ENCODE measurements around the gene CASP2. TPM values are rescaled to one million over a fixed set of nuclear protein-coding genes. Genes with fewer than 3 reads are reported as not detected.

CASP2 gene
- total and polyA plus RNA-seq, 2 of the 13 experiments (the other 11 are each of a cell fraction or from before 2014, with no cell fraction given), result 10.2 to 13.7 TPM

DNA sequence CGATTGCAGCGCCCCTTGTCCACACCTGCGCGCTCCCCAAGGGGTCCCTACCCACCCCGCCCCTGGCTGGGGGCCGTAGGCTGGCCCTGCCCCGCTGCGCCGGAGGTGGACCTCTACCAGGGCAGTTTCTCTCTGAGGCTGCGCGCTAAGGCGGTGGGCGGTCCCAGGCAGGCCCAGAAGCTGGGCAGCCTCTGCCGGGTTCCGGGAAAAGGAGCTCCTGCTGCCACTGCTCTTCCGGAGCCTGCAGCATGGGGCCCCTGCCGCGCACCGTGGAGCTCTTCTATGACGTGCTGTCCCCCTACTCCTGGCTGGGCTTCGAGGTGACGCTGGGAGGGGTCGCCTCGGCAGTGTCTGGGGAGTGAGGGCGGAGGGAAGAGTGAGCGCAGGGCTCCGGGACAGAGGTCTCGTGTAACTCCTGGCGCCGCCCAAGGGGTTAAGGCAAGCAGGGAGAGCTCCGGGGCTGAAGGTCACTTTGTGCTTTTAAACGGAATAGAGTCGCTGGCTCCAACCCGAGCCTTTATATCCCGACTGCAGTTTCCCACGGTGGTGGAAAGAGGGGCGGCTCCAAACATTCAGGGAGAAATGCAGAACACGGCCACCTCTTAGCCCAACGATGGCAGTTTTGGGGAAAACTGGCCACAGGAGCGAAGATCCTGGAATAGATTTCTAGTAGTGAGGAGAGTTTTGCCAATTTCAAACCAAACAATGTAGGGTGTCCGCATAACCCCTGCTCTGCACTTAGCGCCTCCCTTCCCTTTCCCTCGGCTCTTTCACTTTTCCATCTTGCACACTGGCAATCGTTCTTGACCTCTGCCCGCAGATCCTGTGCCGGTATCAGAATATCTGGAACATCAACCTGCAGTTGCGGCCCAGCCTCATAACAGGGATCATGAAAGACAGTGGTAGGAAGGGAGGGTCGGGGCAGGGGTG lies 24.6 kb upstream of the CASP2 start, which contains the start of gene GSTK1 (continued):
- TF ChIP-seq, protein P1, sequence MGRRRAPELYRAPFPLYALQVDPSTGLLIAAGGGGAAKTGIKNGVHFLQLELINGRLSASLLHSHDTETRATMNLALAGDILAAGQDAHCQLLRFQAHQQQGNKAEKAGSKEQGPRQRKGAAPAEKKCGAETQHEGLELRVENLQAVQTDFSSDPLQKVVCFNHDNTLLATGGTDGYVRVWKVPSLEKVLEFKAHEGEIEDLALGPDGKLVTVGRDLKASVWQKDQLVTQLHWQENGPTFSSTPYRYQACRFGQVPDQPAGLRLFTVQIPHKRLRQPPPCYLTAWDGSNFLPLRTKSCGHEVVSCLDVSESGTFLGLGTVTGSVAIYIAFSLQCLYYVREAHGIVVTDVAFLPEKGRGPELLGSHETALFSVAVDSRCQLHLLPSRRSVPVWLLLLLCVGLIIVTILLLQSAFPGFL (CRISPR knock-in tag; IDR thresholded peaks at IDR 0.05), result no peak
- TF ChIP-seq KLF6 (CRISPR knock-in tag; IDR thresholded peaks at IDR 0.05), result peak; percentile 91; the same call in 1 of the 2 replicates
- TF ChIP-seq, protein P2, sequence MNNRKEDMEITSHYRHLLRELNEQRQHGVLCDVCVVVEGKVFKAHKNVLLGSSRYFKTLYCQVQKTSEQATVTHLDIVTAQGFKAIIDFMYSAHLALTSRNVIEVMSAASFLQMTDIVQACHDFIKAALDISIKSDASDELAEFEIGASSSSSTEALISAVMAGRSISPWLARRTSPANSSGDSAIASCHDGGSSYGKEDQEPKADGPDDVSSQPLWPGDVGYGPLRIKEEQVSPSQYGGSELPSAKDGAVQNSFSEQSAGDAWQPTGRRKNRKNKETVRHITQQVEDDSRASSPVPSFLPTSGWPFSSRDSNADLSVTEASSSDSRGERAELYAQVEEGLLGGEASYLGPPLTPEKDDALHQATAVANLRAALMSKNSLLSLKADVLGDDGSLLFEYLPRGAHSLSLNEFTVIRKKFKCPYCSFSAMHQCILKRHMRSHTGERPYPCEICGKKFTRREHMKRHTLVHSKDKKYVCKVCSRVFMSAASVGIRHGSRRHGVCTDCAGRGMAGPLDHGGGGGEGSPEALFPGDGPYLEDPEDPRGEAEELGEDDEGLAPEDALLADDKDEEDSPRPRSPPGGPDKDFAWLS (CRISPR knock-in tag; IDR thresholded peaks at IDR 0.05; ENCODE audit: borderline replicate concordance), result no peak
- TF ChIP-seq ZNF17 (CRISPR knock-in tag; IDR thresholded peaks at IDR 0.05), result no peak
- no peak for TF ChIP-seq SIN3B (IDR thresholded peaks at IDR 0.05; ENCODE audit: low read length)
- TF ChIP-seq RBAK (CRISPR knock-in tag; IDR thresholded peaks at IDR 0.05), result no peak
- TF ChIP-seq, protein P3, sequence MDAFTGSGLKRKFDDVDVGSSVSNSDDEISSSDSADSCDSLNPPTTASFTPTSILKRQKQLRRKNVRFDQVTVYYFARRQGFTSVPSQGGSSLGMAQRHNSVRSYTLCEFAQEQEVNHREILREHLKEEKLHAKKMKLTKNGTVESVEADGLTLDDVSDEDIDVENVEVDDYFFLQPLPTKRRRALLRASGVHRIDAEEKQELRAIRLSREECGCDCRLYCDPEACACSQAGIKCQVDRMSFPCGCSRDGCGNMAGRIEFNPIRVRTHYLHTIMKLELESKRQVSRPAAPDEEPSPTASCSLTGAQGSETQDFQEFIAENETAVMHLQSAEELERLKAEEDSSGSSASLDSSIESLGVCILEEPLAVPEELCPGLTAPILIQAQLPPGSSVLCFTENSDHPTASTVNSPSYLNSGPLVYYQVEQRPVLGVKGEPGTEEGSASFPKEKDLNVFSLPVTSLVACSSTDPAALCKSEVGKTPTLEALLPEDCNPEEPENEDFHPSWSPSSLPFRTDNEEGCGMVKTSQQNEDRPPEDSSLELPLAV (CRISPR knock-in tag; conservative IDR thresholded peaks at IDR 0.05; ENCODE audit: low read depth), result no peak
- TF ChIP-seq ZNF652 (CRISPR knock-in tag; IDR thresholded peaks at IDR 0.05; ENCODE audit: borderline replicate concordance, low read depth), result peak; percentile 95
- no peak for TF ChIP-seq ATF7 (IDR thresholded peaks at IDR 0.05)
- TF ChIP-seq ATF7 (CRISPR knock-in tag; IDR thresholded peaks at IDR 0.05), result no peak
- TF ChIP-seq SYNCRIP (IDR thresholded peaks at IDR 0.05; ENCODE audit: insufficient read depth, low read depth, low read length), result no peak
- TF ChIP-seq, protein P4, sequence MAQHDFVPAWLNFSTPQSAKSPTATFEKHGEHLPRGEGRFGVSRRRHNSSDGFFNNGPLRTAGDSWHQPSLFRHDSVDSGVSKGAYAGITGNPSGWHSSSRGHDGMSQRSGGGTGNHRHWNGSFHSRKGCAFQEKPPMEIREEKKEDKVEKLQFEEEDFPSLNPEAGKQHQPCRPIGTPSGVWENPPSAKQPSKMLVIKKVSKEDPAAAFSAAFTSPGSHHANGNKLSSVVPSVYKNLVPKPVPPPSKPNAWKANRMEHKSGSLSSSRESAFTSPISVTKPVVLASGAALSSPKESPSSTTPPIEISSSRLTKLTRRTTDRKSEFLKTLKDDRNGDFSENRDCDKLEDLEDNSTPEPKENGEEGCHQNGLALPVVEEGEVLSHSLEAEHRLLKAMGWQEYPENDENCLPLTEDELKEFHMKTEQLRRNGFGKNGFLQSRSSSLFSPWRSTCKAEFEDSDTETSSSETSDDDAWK (CRISPR knock-in tag; IDR thresholded peaks at IDR 0.05), result no peak
- no peak for TF ChIP-seq ZSCAN22 (CRISPR knock-in tag; IDR thresholded peaks at IDR 0.05)
- TF ChIP-seq ZSCAN12 (CRISPR knock-in tag; IDR thresholded peaks at IDR 0.05), result no peak; the same call in none of the 2 replicates
- peak; percentile 82 for TF ChIP-seq NKX3-1 (CRISPR knock-in tag; IDR thresholded peaks at IDR 0.05)
- TF ChIP-seq ZNF451 (CRISPR knock-in tag; IDR thresholded peaks at IDR 0.05), result peak; percentile 72; the same call in 1 of the 2 replicates
- no peak for TF ChIP-seq MTA3 (CRISPR knock-in tag; IDR thresholded peaks at IDR 0.05)
- no peak for TF ChIP-seq RFXAP (CRISPR knock-in tag; IDR thresholded peaks at IDR 0.05; ENCODE audit: borderline replicate concordance)
- peak; percentile 80 for TF ChIP-seq ARNT2 (CRISPR knock-in tag; IDR thresholded peaks at IDR 0.05; ENCODE audit: low read depth)
- TF ChIP-seq BRD4 (CRISPR knock-in tag; IDR thresholded peaks at IDR 0.05), result no peak; the same call in 1 of the 2 replicates
- TF ChIP-seq, protein P5, sequence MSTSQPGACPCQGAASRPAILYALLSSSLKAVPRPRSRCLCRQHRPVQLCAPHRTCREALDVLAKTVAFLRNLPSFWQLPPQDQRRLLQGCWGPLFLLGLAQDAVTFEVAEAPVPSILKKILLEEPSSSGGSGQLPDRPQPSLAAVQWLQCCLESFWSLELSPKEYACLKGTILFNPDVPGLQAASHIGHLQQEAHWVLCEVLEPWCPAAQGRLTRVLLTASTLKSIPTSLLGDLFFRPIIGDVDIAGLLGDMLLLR (CRISPR knock-in tag; IDR thresholded peaks at IDR 0.05), result peak; percentile 60; the same call in 1 of the 2 replicates
